HG03066 (cell line): Measurements from ENCODE around the gene C17orf67.
"Not testable (repeated sequence)": the region's sequence is repeated elsewhere in the genome, so short reads cannot be mapped to it uniquely, and the experiment has no call there.

ENCODE experiments used
- ATAC-seq: cut with Tn5 transposase; IDR thresholded peaks from one replicate; pipeline ENCODE4 v1.9.1; 2021; ENCODE audit warnings: low read depth; ENCODE audit not compliant: unreplicated experiment

Gene C17orf67

DNA sequence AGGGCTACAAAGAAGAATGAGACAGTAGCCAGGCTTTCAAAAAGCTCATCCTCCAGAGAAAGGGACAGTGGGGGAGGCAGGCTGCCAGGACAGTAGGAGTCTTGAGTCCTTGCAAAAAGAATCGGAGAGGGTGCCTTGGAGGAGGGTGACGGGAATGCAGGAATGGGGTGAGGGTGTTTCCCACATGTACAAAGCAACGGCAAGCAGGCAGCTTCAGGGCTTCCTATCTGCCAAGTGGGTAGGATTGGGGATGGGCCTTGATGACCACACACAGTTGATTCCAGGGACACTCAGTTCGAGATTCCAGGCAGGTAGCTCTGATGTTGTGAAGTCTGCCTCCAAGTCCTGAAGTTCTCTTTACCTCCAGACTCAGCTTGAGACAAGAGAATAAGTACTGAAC is 54.4 kb downstream of the C17orf67 start:
- ATAC-seq: no peak

DNA sequence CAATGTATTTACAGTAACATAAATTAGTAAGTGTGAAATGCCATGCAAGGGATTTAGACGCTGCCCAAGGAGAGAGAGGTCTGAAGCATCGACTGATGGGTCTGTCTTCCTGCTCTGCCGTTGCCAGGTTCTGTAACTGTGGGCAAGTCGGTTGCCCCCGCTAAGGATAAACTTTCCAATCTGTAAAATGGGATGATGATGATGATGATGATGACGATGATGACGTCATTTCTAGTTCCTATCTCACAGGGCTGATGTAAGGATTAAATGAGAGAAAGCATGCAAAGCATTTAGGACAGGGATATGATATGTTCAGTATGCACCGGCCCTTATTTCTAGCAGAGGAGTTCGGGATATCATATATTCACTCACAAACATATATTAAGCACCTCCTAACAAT is 54.8 kb downstream of the C17orf67 start:
- ATAC-seq: no peak

DNA sequence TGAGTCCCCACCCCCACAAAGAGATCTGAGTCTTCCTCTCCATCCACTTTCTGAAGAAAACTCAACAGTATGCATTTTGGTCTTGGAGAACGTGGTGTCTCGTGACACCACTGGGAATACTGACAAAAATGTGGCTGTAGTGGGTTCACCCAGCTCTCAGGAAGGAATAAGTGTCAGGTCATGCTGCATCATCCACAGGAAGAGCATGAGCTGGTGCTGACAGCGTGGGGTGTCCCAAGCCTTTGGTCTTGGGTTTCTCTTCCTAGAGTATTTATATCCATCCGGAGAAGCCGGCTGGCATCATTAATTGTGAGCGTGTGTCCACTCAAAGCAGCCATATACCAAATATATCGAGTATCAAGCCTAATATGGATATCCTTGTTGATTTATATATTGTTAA is 55.9 kb downstream of the C17orf67 start:
- no peak for ATAC-seq

DNA sequence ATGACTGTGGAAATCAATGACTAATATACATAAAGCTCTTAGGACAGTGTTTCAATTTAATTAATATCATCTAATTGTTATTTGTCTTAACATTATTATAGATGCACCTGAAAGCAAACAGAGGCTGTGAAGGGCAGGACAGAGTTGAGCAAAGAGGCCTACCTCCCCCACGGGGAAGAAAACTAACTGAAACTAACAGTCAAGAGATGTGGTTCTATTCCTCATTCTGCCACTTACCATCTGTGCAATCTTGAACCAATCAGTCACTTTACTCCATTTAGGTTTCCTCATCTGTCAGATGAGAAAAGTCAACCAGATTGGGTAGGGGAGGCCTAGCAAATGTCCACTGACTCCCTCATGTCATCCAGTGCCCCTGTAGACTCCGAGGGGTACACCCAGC is 59.1 kb downstream of the C17orf67 start:
- no peak for ATAC-seq

DNA sequence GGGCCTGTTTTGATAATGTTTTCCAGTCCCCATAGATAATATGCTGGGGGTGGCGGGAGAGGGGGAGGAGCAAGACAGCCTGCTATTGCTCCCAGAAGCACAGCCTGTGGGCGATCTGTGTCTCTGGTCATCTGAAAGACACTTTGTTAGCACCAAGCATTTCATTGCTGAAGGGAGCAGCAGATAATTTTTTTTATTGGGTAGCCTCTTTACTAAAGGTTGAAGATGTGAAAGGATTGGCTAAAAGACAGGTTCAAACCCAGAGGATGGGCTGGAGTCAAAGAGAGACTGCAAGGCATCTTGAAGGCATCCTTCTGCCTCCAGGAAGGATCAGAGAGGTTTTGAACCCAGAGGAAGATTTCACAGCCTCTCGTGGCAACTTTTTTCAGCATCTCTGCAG is 60.6 kb downstream of the C17orf67 start:
- ATAC-seq: no peak

DNA sequence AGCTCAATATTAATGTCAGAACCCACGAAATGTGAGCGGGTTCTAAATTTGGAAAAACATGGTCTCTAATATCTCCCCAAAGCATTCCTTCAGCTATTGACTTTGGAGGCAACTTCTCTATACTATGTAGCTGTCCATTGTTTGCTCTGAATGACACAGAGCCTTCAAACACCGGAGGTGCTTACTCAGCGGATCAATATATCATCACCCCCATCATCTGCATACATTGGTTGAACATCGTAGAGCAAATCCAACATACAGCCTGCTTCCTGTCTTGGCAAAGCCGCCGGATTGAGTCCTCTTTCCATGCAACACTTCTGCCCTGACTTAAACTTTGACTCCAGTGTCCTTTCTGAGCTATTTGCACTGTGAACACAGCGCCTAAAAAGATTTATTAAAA is 61.3 kb downstream of the C17orf67 start:
- ATAC-seq: no peak

DNA sequence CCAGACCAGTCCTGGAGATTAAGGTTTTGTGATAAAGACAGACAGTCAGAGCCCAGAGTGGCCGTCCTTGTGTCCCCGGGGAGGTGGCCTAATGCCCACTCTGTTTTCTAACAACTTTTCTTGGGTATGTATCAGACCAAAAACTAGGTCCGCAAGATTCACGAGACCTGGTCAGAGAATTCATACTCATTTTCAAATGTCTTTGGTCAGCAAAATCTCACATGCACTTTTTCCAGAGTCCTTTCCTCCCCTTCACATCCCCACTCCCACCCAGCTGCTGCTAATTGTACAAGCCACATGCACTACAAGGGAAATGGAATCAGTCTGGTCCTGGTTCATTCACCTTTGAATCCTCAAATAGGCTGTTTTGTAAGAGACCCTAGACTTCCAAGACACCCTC is 61.7 kb downstream of the C17orf67 start:
- no peak for ATAC-seq

DNA sequence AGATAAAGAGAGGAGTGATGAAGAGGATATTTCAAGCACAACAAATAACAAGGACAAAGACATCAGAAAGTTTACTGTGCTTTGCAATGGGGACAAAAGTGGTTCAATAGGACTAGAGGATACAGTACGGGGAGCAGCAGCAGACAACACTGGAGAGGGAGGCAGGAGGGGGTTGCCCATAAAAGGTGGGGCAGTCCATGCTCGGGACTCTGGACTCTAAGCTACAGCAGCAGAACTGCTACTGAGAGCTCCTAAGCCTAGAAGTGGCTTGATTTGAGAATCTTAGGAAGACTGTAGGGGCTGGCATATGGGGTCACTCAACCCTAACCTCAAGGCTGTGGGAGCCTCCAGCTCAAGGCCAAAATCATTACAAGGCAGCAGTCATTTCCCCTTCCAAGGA is 62.2 kb downstream of the C17orf67 start:
- no peak for ATAC-seq

DNA sequence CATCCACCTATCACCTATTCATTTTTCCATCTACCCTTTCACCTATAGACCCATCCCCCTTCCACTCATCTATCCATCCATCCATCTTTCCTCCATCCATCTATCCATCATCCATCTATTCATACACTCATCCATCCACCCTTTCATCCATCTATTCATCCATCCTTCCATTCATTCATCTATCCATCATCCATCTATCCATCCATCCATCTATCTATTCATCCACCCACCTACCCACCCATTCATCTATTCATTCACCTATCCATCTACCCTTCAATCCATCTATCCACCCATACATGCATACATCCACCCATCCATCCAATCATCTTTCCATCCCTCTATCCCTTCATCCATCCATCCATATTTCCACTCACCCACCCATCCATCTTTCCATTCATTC is 63.3 kb downstream of the C17orf67 start:
- ATAC-seq: no peak

DNA sequence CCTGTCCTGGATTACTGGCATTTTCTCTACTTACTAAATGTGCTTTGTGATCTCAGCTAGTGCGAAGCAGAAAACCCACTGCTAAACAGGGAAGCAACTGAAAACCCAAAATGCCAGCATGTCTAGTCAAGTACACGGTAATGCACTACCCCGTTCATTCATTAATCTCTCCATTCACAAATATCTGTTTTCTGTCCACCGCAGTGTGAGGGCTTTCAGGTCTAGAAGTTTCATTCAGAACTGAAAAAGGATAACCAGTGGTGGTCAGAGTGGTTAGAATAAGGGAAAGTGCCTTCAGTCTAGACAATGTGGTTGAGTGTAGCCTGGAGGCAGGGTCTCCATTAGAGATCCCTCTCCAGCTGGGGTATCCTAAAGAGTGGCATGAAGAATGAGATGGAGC is 68.3 kb downstream of the C17orf67 start:
- no peak for ATAC-seq

DNA sequence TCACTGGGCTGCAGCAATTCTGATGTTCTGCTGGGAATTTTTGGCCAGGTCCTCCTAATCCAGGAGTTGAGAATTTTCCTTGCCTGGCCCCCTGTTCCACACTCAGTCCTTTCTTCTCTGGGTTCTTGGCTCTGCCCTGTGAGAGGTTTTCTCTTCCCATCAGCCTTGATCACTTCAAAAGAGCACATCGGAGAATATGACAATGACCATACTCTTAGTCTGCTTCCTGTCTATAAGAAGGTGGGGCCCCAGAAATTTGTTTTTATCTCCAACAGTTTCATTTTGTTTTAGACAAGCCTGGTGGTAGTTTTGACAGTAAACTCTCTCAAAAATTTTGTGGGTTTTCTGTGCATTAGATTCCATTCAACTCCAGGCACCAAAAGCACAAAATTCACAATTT is 70.7 kb downstream of the C17orf67 start:
- no peak for ATAC-seq

DNA sequence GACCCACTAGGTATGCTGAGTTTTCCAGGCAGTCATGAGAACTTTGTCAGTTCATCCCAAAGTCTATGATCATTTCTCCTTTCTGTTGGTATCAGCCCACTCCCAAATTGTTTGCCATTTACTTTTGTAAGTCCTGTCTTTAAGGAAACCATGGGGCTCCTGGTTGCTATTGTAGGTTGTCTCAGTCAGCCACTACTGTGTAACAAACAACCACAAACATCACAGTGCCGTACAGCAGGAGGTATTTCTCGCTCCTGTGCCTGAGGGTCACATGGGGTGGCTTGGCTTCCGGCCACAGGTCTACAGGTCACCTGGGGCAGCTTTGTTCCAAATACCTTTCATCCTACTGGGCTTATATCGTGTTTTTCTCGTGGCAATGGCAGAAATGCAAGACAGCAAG is 71.6 kb downstream of the C17orf67 start:
- no peak for ATAC-seq

DNA sequence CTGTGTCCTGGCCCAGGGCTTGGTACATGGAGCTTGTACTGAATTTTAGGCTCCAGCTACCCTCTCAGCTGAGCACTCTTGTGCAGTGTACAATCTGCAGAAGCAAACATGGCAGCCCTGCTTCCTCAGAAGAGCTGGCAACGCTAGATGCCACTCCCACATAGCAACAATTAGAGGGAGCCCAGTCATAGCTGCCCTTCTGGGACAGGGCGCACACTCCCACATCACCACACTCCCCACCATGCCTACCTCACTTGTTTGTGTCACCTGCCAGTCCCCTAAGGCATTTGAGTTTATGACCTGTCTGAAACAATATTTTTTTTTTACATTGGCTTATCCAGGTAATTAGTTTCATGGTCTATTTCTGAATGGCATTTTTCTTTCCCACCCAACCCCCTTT is 72.3 kb downstream of the C17orf67 start:
- no peak for ATAC-seq

DNA sequence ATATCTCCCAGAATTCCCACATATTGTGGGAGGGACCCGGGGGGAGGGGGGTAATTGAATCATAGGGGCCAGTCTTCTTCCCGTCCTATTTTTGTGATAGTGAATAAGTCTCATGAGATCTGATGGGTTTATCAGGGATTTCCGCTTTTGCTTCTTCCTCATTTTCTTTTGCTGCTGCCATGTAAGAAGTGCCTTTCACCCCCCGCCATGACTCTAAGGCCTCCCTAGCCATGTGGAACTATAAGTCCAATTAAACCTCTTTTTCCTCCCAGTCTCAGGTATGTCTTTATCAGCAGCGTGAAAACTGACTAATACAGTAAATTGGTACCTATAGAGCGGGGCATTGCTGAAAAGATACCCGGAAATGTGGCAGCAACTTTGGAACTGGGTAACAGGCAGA is 76.1 kb downstream of the C17orf67 start:
- ATAC-seq: not testable (repeated sequence)

DNA sequence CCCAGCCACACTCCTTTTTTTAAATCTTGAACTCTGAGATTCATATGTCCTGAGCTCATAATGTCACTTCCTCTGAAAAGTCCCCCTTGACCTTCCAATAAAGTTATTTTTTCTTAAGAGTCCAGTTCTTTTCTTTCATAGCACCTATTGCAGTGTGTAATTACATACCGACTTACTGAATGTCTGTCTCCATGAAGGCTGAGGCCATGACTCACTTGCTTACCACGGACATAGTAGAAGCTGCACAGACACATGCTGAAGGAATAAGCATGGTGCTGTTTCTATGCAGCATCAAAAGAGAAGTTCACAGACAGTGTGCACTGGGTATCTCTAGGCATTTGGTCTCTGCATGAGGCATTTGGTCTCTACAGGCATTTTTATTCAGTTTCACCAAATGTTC is 77.2 kb downstream of the C17orf67 start:
- no peak for ATAC-seq

DNA sequence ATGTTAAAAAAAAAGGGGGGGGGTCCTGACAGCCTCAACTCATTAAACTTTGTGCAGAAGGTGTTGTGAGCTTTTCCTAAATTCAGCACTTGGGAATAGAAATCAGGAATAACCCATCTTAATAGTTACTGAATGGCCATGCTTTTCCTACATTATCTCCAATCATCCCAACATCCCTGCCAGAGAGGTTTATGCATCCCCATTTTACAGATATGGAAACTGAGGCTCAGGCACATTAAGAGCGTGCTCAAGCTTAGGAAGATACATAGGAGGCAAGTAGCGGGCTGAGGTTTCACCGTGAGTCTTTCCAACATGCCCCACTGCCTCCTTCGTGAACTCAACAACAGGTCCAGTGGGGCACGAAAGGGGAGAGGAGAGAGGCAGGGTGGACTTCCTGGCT is 78.4 kb downstream of the C17orf67 start:
- ATAC-seq: no peak

DNA sequence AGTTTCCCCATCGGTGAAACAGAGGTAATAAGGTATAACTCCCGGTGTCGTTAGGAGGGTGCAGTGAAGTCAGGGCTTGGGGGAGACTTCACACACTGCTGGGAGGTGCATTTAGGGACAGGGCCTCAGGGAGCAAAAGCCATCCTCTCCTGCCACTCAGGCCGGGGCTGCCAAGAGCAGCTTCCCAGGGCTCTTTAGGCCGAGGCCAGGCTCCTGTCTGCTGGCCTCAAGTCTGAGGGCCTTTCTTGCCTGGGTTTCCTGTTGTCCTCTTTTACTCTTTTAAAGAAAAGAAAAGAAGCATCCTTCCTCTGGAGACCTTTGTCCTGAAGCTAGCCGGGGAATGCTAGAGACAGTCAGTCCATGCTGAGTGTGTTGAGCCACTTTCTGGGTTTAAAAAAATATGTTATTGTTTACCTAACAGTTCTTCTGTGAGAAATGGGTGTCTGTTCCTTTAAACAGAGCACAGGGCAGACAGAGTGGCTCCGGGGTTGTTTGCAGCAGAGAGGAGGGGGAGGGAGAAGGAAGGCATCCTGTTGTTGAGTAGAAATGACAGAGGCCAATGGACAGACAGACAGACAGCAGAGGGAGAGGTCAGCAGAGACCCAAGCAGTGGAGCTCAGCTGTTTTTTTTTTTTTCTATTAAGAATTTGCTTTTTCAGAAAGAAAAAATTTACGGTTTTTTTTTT is 79.1 kb downstream of the C17orf67 start:
- ATAC-seq: no peak

DNA sequence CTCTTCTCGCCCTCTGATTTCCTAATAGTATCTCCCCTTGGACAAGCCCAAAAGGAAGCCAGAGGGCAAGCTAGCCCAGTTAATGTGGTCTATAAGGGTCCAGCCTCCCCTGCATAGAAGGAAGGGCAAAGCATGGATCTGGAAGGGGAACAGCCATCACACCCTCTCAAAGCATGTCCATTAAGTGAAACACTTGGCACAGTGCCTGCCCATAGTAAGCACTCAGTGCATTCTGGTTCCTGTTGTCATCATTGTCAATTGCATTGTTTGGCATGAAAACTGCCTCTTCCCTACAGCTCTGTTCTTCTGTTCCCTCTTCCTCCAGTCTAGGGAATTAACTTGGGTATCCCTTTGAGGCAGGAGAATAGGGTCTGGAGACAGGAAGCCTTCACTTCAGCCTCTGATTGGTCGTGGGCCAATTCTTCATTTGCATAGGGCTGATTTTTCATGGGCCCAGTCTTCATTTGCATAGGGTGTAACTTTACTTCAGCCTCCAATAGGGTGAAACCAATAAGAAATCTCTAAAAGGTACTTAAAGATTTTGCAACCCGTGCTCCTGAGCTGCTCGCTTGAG is 81.4 kb downstream of the C17orf67 start:
- no peak for ATAC-seq

DNA sequence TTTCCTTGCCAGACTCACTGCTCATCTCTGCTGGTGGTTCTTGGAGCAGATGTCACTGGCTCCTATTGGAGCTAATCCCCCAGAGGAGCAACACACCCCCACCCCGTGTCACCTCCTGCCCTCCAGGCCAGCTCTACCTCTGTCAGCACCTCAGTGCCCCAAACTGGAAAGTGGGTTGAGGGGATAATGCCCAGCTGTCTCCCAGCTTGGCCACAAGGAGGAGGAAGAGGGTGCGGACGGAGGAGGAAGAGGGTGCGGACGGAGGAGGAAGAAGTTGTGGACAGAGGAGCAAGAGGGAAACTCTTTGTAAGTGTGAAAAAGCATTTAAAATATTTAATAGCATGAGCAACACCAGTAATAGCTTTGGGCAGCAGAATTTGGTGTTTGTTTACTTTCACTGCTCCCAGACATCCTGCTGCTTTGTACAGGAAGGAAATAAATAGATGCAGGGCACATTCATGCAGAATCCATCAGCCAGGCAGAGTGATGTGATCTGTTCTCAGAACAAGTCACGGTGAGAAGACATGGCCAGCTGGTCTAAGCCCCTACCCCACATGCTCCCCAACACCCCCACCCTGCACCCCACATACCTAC is 82.5 kb downstream of the C17orf67 start:
- no peak for ATAC-seq

DNA sequence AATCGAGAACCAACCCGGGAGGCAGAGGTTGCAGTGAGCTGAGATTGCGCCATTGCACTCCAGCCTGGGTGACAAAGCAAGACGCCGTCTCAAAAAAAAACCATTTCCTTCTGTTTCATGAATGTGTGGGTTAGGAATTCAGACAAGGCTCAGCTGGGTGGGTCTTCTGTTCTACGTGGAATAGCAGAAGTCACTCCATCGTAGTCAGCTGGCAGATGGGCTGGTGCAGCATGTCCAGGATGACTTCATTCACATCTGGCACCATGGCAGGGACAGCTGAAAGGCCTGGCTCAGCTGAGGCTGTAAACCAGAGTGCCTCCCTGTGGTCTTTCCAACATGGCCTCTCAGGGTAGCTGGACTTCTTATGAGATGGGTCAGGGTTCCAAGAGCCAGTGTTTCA is 89.0 kb downstream of the C17orf67 start:
- ATAC-seq: no peak

DNA sequence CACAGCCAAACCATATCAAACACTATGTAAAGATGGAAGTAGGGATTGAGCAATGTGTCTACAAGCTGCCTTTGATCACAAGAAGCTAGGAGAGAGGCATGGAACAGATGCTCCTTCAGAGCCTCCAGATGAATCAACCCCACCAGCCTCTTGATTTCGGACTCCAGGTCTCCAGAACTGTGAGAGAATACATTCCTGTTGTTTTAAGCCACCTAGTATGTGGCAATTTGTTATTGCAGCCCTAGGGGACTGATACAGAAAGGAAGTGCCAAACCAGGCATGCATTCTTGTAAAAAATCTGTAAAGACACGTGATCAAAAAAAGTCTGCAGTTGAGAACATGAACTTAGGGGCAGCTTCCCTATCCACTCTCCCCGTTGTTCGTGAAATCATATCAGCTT is 91.1 kb downstream of the C17orf67 start:
- no peak for ATAC-seq
